ENCODE measurements around the gene APOA4.

APOA4 gene

DNA sequence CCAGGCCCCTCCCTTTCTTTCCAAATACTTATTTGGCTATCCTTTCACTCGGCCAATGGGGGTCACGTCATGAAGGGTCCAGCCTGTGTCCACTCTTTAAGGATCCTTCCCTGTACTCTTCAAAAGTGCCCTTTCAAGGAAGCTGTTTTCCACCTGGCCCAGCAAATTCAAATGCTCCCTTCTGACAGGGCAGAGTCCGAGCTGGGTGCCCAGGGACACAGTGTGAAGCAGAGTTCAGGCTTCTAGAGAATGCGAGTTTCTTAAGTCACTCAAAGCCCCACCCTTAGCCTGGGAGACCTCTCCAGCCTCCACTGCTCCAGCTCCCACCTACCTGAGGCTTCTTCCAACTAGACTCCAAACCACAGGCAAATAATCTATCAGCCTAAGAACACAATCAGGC, 19.8 kb upstream of the APOA4 start:
- no peak for DNase-seq (ENCODE audit: extremely low read depth, low read depth)
- TF ChIP-seq, protein P1, sequence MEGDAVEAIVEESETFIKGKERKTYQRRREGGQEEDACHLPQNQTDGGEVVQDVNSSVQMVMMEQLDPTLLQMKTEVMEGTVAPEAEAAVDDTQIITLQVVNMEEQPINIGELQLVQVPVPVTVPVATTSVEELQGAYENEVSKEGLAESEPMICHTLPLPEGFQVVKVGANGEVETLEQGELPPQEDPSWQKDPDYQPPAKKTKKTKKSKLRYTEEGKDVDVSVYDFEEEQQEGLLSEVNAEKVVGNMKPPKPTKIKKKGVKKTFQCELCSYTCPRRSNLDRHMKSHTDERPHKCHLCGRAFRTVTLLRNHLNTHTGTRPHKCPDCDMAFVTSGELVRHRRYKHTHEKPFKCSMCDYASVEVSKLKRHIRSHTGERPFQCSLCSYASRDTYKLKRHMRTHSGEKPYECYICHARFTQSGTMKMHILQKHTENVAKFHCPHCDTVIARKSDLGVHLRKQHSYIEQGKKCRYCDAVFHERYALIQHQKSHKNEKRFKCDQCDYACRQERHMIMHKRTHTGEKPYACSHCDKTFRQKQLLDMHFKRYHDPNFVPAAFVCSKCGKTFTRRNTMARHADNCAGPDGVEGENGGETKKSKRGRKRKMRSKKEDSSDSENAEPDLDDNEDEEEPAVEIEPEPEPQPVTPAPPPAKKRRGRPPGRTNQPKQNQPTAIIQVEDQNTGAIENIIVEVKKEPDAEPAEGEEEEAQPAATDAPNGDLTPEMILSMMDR (IDR thresholded peaks at IDR 0.05; ENCODE audit: low read depth, low read length, missing control alignments), result no peak
- H3K4me3 ChIP-seq (replicated peaks; ENCODE audit: low read depth, low read length), result no peak overlapping the region

DNA sequence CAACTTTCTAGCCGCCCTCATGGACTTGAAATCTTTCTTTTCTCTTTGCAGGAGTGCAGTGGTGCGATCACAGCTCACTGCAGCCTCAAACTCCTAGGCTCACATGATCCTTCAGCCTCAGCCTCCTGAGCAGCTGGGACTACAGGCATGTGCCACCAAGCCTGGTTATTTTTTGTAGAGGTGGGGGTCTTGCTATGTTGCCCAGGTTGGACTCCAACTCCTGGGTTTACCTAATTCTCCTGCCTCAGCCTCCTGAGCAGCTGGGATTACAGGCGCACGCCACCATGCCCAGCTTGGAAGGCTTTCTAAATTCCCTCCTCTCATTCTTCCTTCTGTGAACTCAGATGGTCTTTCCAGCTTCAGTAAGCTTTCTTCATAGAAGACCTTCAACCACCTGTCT, 19.0 kb upstream of the APOA4 start:
- no peak overlapping the region for H3K4me3 ChIP-seq (replicated peaks; ENCODE audit: low read depth, low read length)
- TF ChIP-seq, protein P1 (IDR thresholded peaks at IDR 0.05; ENCODE audit: low read depth, low read length, missing control alignments), result no peak
- DNase-seq (ENCODE audit: extremely low read depth, low read depth), result no peak

DNA sequence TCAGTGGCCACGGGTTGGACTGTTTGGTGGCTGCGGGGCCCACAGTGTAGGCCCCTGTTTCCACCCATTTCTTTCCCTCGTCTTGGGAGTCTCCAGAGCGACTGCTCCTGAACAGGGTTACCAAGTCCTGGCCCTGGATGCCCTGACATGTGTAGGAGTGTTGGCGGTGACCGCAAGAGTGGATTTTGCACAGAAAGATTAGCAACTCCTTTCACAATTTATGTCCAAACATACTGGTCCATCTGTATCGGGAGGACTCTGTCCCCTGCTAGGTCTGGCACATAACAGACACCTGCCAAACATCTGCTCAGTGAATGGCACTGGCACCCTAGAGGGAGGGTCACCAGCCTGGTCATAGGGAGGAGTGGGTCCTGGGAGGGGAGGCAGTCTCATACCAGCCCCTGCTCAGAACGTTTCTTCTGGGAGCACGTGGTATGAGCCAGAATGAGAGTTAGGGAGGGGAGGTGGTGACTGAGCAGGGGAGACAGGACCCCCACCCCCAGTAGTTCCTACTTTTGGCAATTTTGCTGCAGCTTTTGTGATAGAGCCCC, 17.7 kb upstream of the APOA4 start:
- no peak overlapping the region for H3K4me3 ChIP-seq (replicated peaks; ENCODE audit: low read depth, low read length)
- TF ChIP-seq, protein P1 (IDR thresholded peaks at IDR 0.05; ENCODE audit: low read depth, low read length, missing control alignments), result no peak
- no peak for DNase-seq (ENCODE audit: extremely low read depth, low read depth)

DNA sequence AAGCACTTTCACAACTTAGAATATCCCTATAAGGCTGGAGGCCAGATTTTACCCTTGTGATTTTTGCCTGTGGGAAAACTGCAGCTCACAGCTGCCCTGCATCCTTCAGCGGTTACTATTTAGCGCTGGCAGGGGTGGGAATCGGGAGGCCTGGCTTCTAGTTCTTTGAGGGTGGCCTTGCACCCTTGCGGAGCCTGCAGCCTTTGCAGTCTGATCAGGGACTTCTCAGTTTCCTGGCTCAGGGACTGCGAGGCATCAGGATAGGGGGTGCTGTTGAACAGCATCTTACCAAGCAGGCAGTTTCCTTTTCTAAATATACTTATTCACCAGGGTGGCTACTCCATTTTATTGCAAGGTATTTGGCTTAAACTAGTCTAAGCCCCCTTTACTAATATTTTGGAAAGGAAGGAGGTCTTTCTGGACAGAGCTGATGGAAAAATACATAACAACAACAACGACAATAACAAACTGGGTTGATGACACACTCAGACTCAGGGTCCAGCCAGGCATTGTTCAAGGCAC, 17.2 kb upstream of the APOA4 start:
- no peak overlapping the region for H3K4me3 ChIP-seq (replicated peaks; ENCODE audit: low read depth, low read length)
- no peak for DNase-seq (ENCODE audit: extremely low read depth, low read depth)
- TF ChIP-seq, protein P1 (IDR thresholded peaks at IDR 0.05; ENCODE audit: low read depth, low read length, missing control alignments), result peak; percentile 20

DNA sequence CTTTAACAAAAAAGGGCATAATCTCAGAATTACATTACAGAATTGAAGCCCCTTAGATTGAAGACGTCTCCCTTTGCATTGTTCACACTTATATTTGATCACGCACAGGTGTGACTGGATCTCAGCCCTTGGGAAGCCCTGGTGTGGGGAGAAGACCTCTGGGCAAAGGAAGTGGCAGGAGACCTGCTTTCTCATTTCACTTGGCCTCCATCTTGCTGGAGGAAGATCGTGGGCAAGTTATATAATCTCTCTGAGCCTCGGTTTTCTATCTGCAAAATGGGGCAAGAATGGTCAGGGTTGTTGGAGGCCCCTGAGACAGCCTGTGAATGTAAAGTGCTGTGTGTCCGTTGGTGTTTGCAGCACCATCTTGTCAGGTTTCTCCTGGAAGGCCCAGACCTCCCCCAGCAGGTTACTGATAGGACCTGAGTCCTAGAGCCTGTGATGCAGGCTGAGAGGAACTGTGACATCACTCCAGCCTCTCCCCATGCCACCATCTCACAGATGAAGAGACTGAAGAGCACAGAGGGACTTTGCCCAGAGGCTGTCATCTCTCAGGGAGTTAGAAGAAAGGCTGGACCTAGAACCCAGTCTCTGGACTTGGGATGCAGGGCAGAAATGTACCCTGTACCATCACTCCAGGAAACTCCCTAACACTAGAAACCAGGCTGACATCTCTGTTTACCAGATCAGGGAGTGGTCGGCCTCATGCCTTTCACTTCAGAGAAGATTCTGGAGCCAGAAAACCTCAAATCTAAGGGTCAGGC, 15.4 kb upstream of the APOA4 start:
- no peak overlapping the region for H3K4me3 ChIP-seq (replicated peaks; ENCODE audit: low read depth, low read length)
- no peak for DNase-seq (ENCODE audit: extremely low read depth, low read depth)
- TF ChIP-seq, protein P1 (IDR thresholded peaks at IDR 0.05; ENCODE audit: low read depth, low read length, missing control alignments), result no peak

DNA sequence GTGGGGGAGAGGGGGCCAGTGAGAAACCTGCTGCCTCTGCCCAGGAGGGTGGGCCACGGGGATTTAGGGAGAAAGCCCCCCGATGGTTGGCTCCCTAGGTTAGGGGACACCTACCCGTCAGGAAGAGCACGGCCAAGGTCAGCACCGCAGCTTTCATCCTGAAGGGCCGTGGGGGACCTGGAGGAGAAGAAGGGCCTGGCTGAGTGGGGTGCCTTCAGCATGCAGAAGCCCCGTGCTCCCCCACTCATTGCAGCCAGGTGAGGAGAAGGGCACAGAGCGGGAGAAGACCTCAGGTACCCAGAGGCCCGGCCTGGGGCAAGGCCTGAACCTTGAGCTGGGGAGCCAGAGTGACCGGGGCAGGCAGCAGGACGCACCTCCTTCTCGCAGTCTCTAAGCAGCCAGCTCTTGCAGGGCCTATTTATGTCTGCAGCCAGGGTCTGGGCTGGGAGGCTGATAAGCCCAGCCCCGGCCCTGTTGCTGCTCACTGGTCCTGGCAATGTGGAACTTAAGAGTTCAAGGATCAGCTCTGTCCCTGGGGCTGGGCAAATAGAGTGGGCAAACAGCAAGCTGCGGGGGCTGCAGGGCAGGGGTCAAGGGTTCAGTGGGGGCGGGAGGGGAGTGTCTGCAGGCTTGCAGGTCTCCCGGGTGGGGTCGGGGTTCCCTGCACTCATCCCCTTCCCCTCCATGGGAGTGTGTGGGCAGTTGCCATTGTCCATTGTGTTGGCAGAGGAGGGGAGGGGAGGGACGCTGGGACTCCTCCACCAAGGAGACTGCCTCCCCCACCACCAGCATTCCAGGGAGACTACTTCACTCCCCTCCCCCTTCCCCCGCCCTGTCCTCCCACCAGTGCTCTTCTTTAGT, 14.4 kb upstream of the APOA4 start, which contains the start of gene APOA1:
Gene APOA1, minus strand, starts transcription at position 392 of the 861 bp plus-strand sequence. Its CDS starts 235 bp downstream, at position 157.
- no peak within 1 kb of the TSS for H3K4me3 ChIP-seq (replicated peaks; ENCODE audit: low read depth, low read length)
- DNase-seq (ENCODE audit: extremely low read depth, low read depth), result no peak
- TF ChIP-seq, protein P1 (IDR thresholded peaks at IDR 0.05; ENCODE audit: low read depth, low read length, missing control alignments), result no peak

Data from HFF-Myc (cell line).